ENCODE measurements around the gene PIEZO1.
"Not testable (repeated sequence)": the region's sequence is repeated elsewhere in the genome, so short reads cannot be mapped to it uniquely, and the experiment has no call there.

PIEZO1 gene, protein sequence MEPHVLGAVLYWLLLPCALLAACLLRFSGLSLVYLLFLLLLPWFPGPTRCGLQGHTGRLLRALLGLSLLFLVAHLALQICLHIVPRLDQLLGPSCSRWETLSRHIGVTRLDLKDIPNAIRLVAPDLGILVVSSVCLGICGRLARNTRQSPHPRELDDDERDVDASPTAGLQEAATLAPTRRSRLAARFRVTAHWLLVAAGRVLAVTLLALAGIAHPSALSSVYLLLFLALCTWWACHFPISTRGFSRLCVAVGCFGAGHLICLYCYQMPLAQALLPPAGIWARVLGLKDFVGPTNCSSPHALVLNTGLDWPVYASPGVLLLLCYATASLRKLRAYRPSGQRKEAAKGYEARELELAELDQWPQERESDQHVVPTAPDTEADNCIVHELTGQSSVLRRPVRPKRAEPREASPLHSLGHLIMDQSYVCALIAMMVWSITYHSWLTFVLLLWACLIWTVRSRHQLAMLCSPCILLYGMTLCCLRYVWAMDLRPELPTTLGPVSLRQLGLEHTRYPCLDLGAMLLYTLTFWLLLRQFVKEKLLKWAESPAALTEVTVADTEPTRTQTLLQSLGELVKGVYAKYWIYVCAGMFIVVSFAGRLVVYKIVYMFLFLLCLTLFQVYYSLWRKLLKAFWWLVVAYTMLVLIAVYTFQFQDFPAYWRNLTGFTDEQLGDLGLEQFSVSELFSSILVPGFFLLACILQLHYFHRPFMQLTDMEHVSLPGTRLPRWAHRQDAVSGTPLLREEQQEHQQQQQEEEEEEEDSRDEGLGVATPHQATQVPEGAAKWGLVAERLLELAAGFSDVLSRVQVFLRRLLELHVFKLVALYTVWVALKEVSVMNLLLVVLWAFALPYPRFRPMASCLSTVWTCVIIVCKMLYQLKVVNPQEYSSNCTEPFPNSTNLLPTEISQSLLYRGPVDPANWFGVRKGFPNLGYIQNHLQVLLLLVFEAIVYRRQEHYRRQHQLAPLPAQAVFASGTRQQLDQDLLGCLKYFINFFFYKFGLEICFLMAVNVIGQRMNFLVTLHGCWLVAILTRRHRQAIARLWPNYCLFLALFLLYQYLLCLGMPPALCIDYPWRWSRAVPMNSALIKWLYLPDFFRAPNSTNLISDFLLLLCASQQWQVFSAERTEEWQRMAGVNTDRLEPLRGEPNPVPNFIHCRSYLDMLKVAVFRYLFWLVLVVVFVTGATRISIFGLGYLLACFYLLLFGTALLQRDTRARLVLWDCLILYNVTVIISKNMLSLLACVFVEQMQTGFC (N-terminal part only)

DNA sequence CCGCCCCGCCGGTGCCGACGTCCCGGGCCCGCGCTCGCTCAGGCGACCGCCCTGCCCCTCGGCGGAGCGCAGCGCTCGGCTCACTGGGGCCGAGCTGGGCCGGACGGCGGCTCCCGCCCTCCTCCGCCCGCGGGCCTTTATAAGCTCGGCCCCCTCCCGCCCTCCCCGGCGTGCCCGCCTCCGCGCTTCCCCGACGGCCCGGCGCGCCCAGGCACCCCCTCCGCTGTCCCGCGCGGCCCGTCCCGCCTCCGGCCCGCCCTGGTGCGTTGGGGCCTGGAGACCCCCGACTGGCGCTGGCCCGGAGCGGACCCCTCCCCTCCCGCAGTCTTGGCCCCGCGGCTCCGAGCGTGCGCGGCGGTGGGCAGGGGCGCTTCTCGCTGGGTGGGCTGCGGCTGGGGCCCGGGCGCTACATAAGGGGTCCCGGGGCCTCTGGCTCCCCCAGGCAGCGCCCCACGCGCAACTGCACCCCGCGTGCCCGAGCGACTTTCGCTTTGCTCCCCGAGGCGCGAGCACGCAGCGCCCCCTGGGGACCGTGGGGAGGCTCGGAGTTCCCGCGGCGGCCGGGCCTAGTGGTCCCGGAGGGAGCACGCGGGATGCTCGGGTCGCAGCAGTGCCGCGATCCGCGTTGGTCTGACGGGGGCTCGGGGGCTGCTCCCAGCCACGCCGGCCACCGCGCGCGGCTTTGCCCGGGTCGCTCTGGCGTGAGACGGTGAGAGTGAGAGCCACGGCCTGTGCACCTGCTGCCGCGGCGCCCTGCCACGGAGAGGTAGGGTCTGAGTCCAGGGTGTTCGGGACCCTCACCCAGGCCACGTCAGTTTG, at the start of gene PIEZO1:
Gene PIEZO1 (minus strand): TSS at position 115 of the 819 bp plus-strand sequence. CDS start 256 bp downstream, outside the sequence.
- peak; percentile 89 for DNase-seq (ENCODE audit: low spot score)

GRCh38 chr16:88834670-88835069, 49.6 kb upstream of the PIEZO1 start:
- no peak for DNase-seq (ENCODE audit: low spot score)

- no peak for DNase-seq (ENCODE audit: low spot score)
Observed at GRCh38 chr16:88833086-88833485, 48.1 kb upstream of the PIEZO1 start.

- no peak for DNase-seq (ENCODE audit: low spot score)
Observed at GRCh38 chr16:88831838-88832237, 46.8 kb upstream of the PIEZO1 start.

- DNase-seq (ENCODE audit: low spot score) = no peak
Observed at GRCh38 chr16:88830783-88831182, 45.8 kb upstream of the PIEZO1 start.

- DNase-seq (ENCODE audit: low spot score) = no peak
Observed at GRCh38 chr16:88830258-88830657, 45.2 kb upstream of the PIEZO1 start.

- no peak for DNase-seq (ENCODE audit: low spot score)
Observed at GRCh38 chr16:88828711-88829110, 43.7 kb upstream of the PIEZO1 start.

DNA sequence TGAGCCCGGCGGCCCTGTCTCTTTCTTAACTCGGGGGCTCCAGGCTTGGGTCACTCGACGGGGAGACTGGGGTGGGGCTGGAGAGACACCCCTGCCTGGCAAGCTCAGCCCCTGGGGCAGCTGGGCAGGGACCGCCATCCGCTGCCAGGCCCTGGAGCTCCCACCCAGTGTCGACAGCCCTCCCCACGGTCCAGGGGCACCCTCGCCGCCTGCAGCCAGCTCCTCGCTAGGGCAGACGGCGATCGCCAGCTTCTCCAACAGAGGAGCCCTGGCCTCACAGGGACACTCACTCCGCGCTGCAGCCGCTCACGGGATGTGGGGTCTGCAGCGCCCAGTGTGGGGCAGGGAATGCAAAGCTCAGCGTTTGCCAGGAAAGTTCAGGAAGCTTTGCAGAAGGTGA, 42.7 kb upstream of the PIEZO1 start:
- no peak for DNase-seq (ENCODE audit: low spot score)

GRCh38 chr16:88826070-88826840, 41.2 kb upstream of the PIEZO1 start:
- no peak for DNase-seq (ENCODE audit: low spot score)

GRCh38 chr16:88825146-88825545, 40.1 kb upstream of the PIEZO1 start:
- DNase-seq (ENCODE audit: low spot score) = no peak

GRCh38 chr16:88824256-88825077, 39.4 kb upstream of the PIEZO1 start:
- DNase-seq (ENCODE audit: low spot score) = no peak

GRCh38 chr16:88823646-88824045, 38.6 kb upstream of the PIEZO1 start:
- not testable (repeated sequence) for DNase-seq (ENCODE audit: low spot score)

DNA sequence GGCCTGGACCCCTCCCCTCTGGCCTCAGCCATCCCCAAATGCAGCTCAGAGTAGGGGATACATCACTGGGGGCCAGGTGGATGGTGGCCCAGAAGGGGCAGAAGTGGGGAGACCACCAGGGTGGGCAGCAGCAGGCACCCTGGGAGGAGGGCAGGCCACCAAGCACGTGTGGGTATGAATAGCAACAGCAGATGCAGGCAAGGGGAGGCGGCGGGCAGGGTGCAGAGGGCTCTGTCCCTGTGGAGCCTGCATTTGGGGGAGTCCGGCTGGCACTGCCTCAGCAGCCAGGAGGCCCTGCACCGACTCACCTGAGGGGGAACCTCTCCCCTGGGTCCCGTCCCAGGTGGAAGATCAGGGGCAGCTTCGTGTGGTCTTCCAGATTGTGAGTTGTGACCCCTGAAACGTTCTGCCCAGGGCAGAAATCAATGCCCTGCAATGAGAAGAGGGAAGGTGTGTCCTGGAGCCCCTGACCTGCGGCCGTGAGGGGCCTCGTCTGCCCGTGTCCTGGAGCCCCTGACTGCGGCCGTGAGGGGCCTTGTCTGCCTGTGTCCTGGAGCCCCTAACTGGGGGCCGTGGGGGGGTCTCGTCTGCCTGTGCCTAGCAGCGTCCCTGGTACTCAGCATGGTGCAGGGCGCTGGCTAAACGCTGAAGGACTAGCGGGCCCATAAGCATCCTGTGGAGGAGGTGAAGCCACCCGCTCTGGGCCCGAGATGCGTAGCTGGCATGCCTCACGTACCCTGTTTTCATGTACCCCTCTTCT, 37.4 kb upstream of the PIEZO1 start:
- no peak for DNase-seq (ENCODE audit: low spot score)

GRCh38 chr16:88821168-88821850, 36.3 kb upstream of the PIEZO1 start:
- DNase-seq (ENCODE audit: low spot score) = no peak

- no peak for DNase-seq (ENCODE audit: low spot score)
Observed at GRCh38 chr16:88820385-88821025, 35.5 kb upstream of the PIEZO1 start.

GRCh38 chr16:88819126-88819525, 34.1 kb upstream of the PIEZO1 start:
- DNase-seq (ENCODE audit: low spot score) = no peak

GRCh38 chr16:88818575-88818874, 33.5 kb upstream of the PIEZO1 start:
- DNase-seq (ENCODE audit: low spot score) = no peak
